Ectodermal cell (in vitro differentiated cells): Measurements from ENCODE around the gene CD36.
A peak's percentile ranks its signal among the peaks of the same experiment; 100 is the strongest.

Experiments used
- H3K27ac ChIP-seq: 2 replicates; pipeline ENCODE4 v1.7.0; 2013; ENCODE audit warnings: mild to moderate bottlenecking, low read depth, low read length; ENCODE audit not compliant: insufficient read depth, poor library complexity, severe bottlenecking
- H3K27me3 ChIP-seq: 2 replicates; pipeline ENCODE4 v1.7.0; 2013; ENCODE audit warnings: mild to moderate bottlenecking, low read length; ENCODE audit not compliant: insufficient read depth, control insufficient read depth, poor library complexity, severe bottlenecking
- H3K36me3 ChIP-seq: one replicate; pipeline ENCODE4 v1.7.0; 2013; ENCODE audit warnings: low read length; ENCODE audit not compliant: control insufficient read depth, insufficient read depth
- H3K4me1 ChIP-seq: one replicate; pipeline ENCODE4 v1.7.0; 2013; ENCODE audit warnings: low read length; ENCODE audit not compliant: control insufficient read depth, insufficient read depth
- H3K4me3 ChIP-seq: 2 replicates; pipeline ENCODE4 v1.7.0; 2013; ENCODE audit warnings: low read depth, low read length, control low read depth; ENCODE audit not compliant: insufficient read depth
- H3K9me3 ChIP-seq: 2 replicates; pipeline ENCODE4 v1.7.0; 2013; ENCODE audit warnings: mild to moderate bottlenecking, low read length, moderate library complexity; ENCODE audit not compliant: control insufficient read depth
- WGBS, 2 experiments: methylation state at CpG; one replicate each; pipeline ENCODE4 v1.1.7; 2013; ENCODE audit warnings: missing lambda C conversion rate in 2 of 2; 5-methylcytosine and 5-hydroxymethylcytosine counted together

The CD36 gene

GRCh38 chr7:80623503-80624252 lies 14.8 kb upstream of the CD36 start:
- WGBS, 2 experiments: 73 to 77% methylated on average over 3 of the region's 3 CpGs
- Histone ChIP-seq H3K36me3 (no peaks in the 10 kb centered on the region), H3K9me3 (no peaks in the 10 kb centered on the region), H3K4me1 (no peaks in the 10 kb centered on the region), H3K4me3 (no peak overlapping the region), H3K27me3 (no peaks in the 10 kb centered on the region), H3K27ac (peak overlapping the region; percentile 76)

GRCh38 chr7:80624763-80625162 lies 13.7 kb upstream of the CD36 start:
- Histone ChIP-seq H3K4me3 (no peak overlapping the region), H3K4me1 (no peaks in the 10 kb centered on the region), H3K27ac (no peak overlapping the region), H3K36me3 (no peaks in the 10 kb centered on the region), H3K9me3 (no peaks in the 10 kb centered on the region), H3K27me3 (no peaks in the 10 kb centered on the region)
- 100% methylated on average over 1 of the region's 1 CpG for WGBS, 2 experiments

- H3K36me3 ChIP-seq: no peaks in the 10 kb centered on the region
- 91 to 100% methylated on average over 1 of the region's 1 CpG for WGBS, 2 experiments
- H3K4me1 ChIP-seq: no peaks in the 10 kb centered on the region
- H3K9me3 ChIP-seq: no peaks in the 10 kb centered on the region
- no peak overlapping the region for H3K4me3 ChIP-seq
- no peaks in the 10 kb centered on the region for H3K27me3 ChIP-seq
- no peak overlapping the region for H3K27ac ChIP-seq
Observed at GRCh38 chr7:80629023-80629422, 9.4 kb upstream of the CD36 start.

GRCh38 chr7:80630608-80631405 lies 7.6 kb upstream of the CD36 start:
- 90 to 93% methylated on average over 7 of the region's 7 CpGs for WGBS, 2 experiments
- Histone ChIP-seq H3K9me3 (no peaks in the 10 kb centered on the region), H3K27ac (no peak overlapping the region), H3K4me1 (no peaks in the 10 kb centered on the region), H3K27me3 (no peaks in the 10 kb centered on the region), H3K4me3 (no peak overlapping the region), H3K36me3 (no peaks in the 10 kb centered on the region)

GRCh38 chr7:80631421-80631820 lies 7.0 kb upstream of the CD36 start:
- no peaks in the 10 kb centered on the region for H3K4me1 ChIP-seq
- no peaks in the 10 kb centered on the region for H3K36me3 ChIP-seq

GRCh38 chr7:80632139-80632538 lies 6.3 kb upstream of the CD36 start:
- Histone ChIP-seq H3K27ac (no peak overlapping the region), H3K27me3 (no peaks in the 10 kb centered on the region), H3K4me3 (no peak overlapping the region), H3K36me3 (no peaks in the 10 kb centered on the region), H3K4me1 (no peaks in the 10 kb centered on the region), H3K9me3 (no peaks in the 10 kb centered on the region)
- WGBS, 2 experiments: 79 to 80% methylated on average over 1 of the region's 1 CpG

More at GRCh38 chr7:80631421-80631820, 7.0 kb upstream of the CD36 start:
- no peaks in the 10 kb centered on the region for H3K27me3 ChIP-seq
- no peak overlapping the region for H3K4me3 ChIP-seq
- no peaks in the 10 kb centered on the region for H3K9me3 ChIP-seq
- no peak overlapping the region for H3K27ac ChIP-seq

GRCh38 chr7:80632819-80633218 lies 5.6 kb upstream of the CD36 start:
- Histone ChIP-seq H3K27me3 (no peaks in the 10 kb centered on the region), H3K4me1 (no peaks in the 10 kb centered on the region), H3K9me3 (no peaks in the 10 kb centered on the region), H3K36me3 (no peaks in the 10 kb centered on the region), H3K27ac (no peak overlapping the region), H3K4me3 (no peak overlapping the region)
- 68 to 100% methylated on average over 1 to 3 of the region's 3 CpGs for WGBS, 2 experiments

- Histone ChIP-seq H3K36me3 (no peaks in the 10 kb centered on the region), H3K4me1 (no peaks in the 10 kb centered on the region), H3K27ac (no peak overlapping the region), H3K9me3 (no peaks in the 10 kb centered on the region), H3K27me3 (no peaks in the 10 kb centered on the region), H3K4me3 (no peak overlapping the region)
- WGBS, 2 experiments: 90 to 98% methylated on average over 2 of the region's 2 CpGs
Observed at GRCh38 chr7:80634505-80634904, 3.9 kb upstream of the CD36 start.

GRCh38 chr7:80635533-80635932 lies 2.9 kb upstream of the CD36 start:
- H3K4me1 ChIP-seq: no peaks in the 10 kb centered on the region
- no peak overlapping the region for H3K4me3 ChIP-seq
- no peaks in the 10 kb centered on the region for H3K36me3 ChIP-seq
- H3K27me3 ChIP-seq: no peaks in the 10 kb centered on the region
- no peak overlapping the region for H3K27ac ChIP-seq
- H3K9me3 ChIP-seq: no peaks in the 10 kb centered on the region
- 83 to 91% methylated on average over 1 of the region's 1 CpG for WGBS, 2 experiments

GRCh38 chr7:80635998-80636397 lies 2.4 kb upstream of the CD36 start:
- H3K9me3 ChIP-seq: no peaks in the 10 kb centered on the region
- H3K4me3 ChIP-seq: no peak overlapping the region
- H3K36me3 ChIP-seq: no peaks in the 10 kb centered on the region
- no peaks in the 10 kb centered on the region for H3K27me3 ChIP-seq
- H3K27ac ChIP-seq: no peak overlapping the region
- no peaks in the 10 kb centered on the region for H3K4me1 ChIP-seq
- WGBS, 2 experiments: 88 to 98% methylated on average over 2 of the region's 2 CpGs
